DOHH2 (cell line): Measurements from ENCODE around the gene RIN3.

Experiments
- H3F3A ChIP-seq: fragments of 200-600 bp; sonication (generic), shearing (Covaris generic); 2 replicates; pipeline ENCODE4 v1.6.0; 2016; ENCODE audit warnings: antibody characterized with exemption, mild to moderate bottlenecking; ENCODE audit not compliant: control insufficient read depth, insufficient read depth
- H3K27ac ChIP-seq: fragments of 200-600 bp; sonication (generic); 2 replicates; pipeline ENCODE4 v1.5.1; 2014; ENCODE audit warnings: low read depth, mild to moderate bottlenecking, low read length, moderate library complexity
- H3K27me3 ChIP-seq: fragments of 200-600 bp; sonication (generic); 2 replicates; pipeline ENCODE4 v1.6.1; 2014; ENCODE audit warnings: mild to moderate bottlenecking, low read length, mixed read lengths; ENCODE audit not compliant: control insufficient read depth
- H3K36me3 ChIP-seq: fragments of 200-600 bp; sonication (generic); 2 replicates; pipeline ENCODE4 v1.6.1; 2014; ENCODE audit warnings: mild to moderate bottlenecking, low read length, moderate library complexity, mixed read lengths; ENCODE audit not compliant: control insufficient read depth
- H3K4me1 ChIP-seq: fragments of 200-600 bp; sonication (generic); 2 replicates; pipeline ENCODE4 v1.6.1; 2014; ENCODE audit warnings: mild to moderate bottlenecking, low read length, mixed read lengths; ENCODE audit not compliant: control insufficient read depth
- H3K4me2 ChIP-seq: fragments of 200-600 bp; sonication (generic); 2 replicates; pipeline ENCODE4 v1.6.0; 2014; ENCODE audit warnings: mild to moderate bottlenecking, low read length, moderate library complexity
- H3K4me3 ChIP-seq: fragments of 200-600 bp; sonication (generic); 2 replicates; pipeline ENCODE4 v1.5.1; 2014; ENCODE audit warnings: mild to moderate bottlenecking, low read length, mixed read lengths
- H3K79me2 ChIP-seq: fragments of 200-600 bp; sonication (generic); 2 replicates; pipeline ENCODE4 v1.6.1; 2014; ENCODE audit warnings: mild to moderate bottlenecking, low read length, mixed read lengths; ENCODE audit not compliant: control insufficient read depth
- H3K9me2 ChIP-seq: fragments of 200-600 bp; sonication (generic); replicated peaks from 2 replicates; pipeline ENCODE4 v1.6.1; 2014; ENCODE audit warnings: mild to moderate bottlenecking, low read length, mixed read lengths; ENCODE audit not compliant: control insufficient read depth
- H3K9me3 ChIP-seq: fragments of 200-600 bp; sonication (generic); 2 replicates; pipeline ENCODE4 v1.6.1; 2014; ENCODE audit warnings: antibody characterized with exemption, low read length, mixed read lengths; ENCODE audit not compliant: control insufficient read depth, insufficient read depth
- H4K20me1 ChIP-seq: fragments of 200-600 bp; sonication (generic); 2 replicates; pipeline ENCODE4 v1.6.0; 2014; ENCODE audit warnings: low read depth, mild to moderate bottlenecking, antibody characterized with exemption, low read length, moderate library complexity; ENCODE audit not compliant: control insufficient read depth, insufficient read depth
- EZH2phosphoT487 ChIP-seq: fragments of 200-600 bp; sonication (generic); IDR thresholded peaks from 2 replicates; pipeline ENCODE4 v1.6.1; 2017; ENCODE audit warnings: borderline replicate concordance, mild to moderate bottlenecking, antibody characterized with exemption, low read length, moderate library complexity, mixed read lengths
- TF ChIP-seq, protein P1 (sequence below): fragments of 200-600 bp; sonication (generic); IDR thresholded peaks from one replicate; pipeline ENCODE4 v1.5.1; 2014; ENCODE audit warnings: antibody characterized with exemption, mild to moderate bottlenecking, low read depth, low read length; ENCODE audit not compliant: poor library complexity, severe bottlenecking

RIN3 gene

GRCh38 chr14:92570674-92571262 lies 57.2 kb downstream of the RIN3 start:
- TF ChIP-seq EZH2phosphoT487, result no peak
- TF ChIP-seq, protein P1, sequence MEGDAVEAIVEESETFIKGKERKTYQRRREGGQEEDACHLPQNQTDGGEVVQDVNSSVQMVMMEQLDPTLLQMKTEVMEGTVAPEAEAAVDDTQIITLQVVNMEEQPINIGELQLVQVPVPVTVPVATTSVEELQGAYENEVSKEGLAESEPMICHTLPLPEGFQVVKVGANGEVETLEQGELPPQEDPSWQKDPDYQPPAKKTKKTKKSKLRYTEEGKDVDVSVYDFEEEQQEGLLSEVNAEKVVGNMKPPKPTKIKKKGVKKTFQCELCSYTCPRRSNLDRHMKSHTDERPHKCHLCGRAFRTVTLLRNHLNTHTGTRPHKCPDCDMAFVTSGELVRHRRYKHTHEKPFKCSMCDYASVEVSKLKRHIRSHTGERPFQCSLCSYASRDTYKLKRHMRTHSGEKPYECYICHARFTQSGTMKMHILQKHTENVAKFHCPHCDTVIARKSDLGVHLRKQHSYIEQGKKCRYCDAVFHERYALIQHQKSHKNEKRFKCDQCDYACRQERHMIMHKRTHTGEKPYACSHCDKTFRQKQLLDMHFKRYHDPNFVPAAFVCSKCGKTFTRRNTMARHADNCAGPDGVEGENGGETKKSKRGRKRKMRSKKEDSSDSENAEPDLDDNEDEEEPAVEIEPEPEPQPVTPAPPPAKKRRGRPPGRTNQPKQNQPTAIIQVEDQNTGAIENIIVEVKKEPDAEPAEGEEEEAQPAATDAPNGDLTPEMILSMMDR, result no peak
- H3K27me3 ChIP-seq, result peaks cover 16% of the 10 kb centered on the region; the same call in 1 of the 2 replicates
- no peak overlapping the region for H3K4me3 ChIP-seq
- no peak overlapping the region for H3K27ac ChIP-seq
- no peaks in the 10 kb centered on the region for H3F3A ChIP-seq
- no peaks in the 10 kb centered on the region for H3K9me2 ChIP-seq
- no peaks in the 10 kb centered on the region for H4K20me1 ChIP-seq
- H3K79me2 ChIP-seq, result no peaks in the 10 kb centered on the region
- H3K36me3 ChIP-seq, result no peaks in the 10 kb centered on the region
- H3K4me2 ChIP-seq, result no peak overlapping the region
- H3K4me1 ChIP-seq, result no peaks in the 10 kb centered on the region
- no peaks in the 10 kb centered on the region for H3K9me3 ChIP-seq

- TF ChIP-seq, protein P1, result no peak
- TF ChIP-seq EZH2phosphoT487, result no peak
Measured at GRCh38 chr14:92572050-92572449, 58.5 kb downstream of the RIN3 start.

GRCh38 chr14:92573761-92574498 lies 60.3 kb downstream of the RIN3 start:
- H3F3A ChIP-seq, result no peaks in the 10 kb centered on the region
- H3K4me2 ChIP-seq, result no peak overlapping the region
- TF ChIP-seq EZH2phosphoT487, result no peak
- H3K4me3 ChIP-seq, result no peak overlapping the region
- H4K20me1 ChIP-seq, result no peaks in the 10 kb centered on the region
- no peaks in the 10 kb centered on the region for H3K9me3 ChIP-seq
- no peaks in the 10 kb centered on the region for H3K36me3 ChIP-seq
- H3K4me1 ChIP-seq, result peaks cover 14% of the 10 kb centered on the region
- H3K79me2 ChIP-seq, result no peaks in the 10 kb centered on the region
- peaks cover 8% of the 10 kb centered on the region; the same call in 1 of the 2 replicates for H3K27me3 ChIP-seq
- no peak overlapping the region for H3K27ac ChIP-seq
- H3K9me2 ChIP-seq, result no peaks in the 10 kb centered on the region

More at GRCh38 chr14:92572050-92572449, 58.5 kb downstream of the RIN3 start:
- H4K20me1 ChIP-seq, result no peaks in the 10 kb centered on the region
- H3F3A ChIP-seq, result no peaks in the 10 kb centered on the region
- H3K79me2 ChIP-seq, result no peaks in the 10 kb centered on the region
- H3K9me2 ChIP-seq, result no peaks in the 10 kb centered on the region
- no peaks in the 10 kb centered on the region for H3K36me3 ChIP-seq
- no peak overlapping the region for H3K4me3 ChIP-seq
- H3K27me3 ChIP-seq, result peaks cover 14% of the 10 kb centered on the region; the same call in 1 of the 2 replicates
- no peak overlapping the region for H3K27ac ChIP-seq
- no peaks in the 10 kb centered on the region for H3K9me3 ChIP-seq
- H3K4me2 ChIP-seq, result no peak overlapping the region
- peaks cover 4% of the 10 kb centered on the region for H3K4me1 ChIP-seq
